Parathyroid adenoma (tissue), 2 donors: ENCODE data around the gene DOK7.

Experiments used
- H2AFZ ChIP-seq: fragments of 300-600 bp; sonication (generic); one replicate; pipeline ENCODE4 v1.7.0; 2017; ENCODE audit warnings: antibody characterized with exemption, mild to moderate bottlenecking
- H3K27ac ChIP-seq: fragments of 300-600 bp; sonication (generic); one replicate; pipeline ENCODE4 v1.7.0; 2017
- H3K27me3 ChIP-seq: fragments of 300-600 bp; sonication (generic); one replicate; pipeline ENCODE4 v1.7.0; 2017; ENCODE audit warnings: low read length; ENCODE audit not compliant: control insufficient read depth, insufficient read depth
- H3K36me3 ChIP-seq: fragments of 300-600 bp; sonication (generic); one replicate; pipeline ENCODE4 v1.7.0; 2017; ENCODE audit warnings: low read length; ENCODE audit not compliant: control insufficient read depth, insufficient read depth
- H3K4me1 ChIP-seq: fragments of 300-600 bp; sonication (generic); one replicate; pipeline ENCODE4 v1.7.0; 2017; ENCODE audit warnings: control low read depth
- H3K4me2 ChIP-seq: fragments of 300-600 bp; sonication (generic); one replicate; pipeline ENCODE4 v1.7.0; 2017; ENCODE audit warnings: low read length
- H3K4me3 ChIP-seq: fragments of 300-600 bp; sonication (generic); one replicate; pipeline ENCODE4 v1.7.0; 2017; ENCODE audit warnings: low read depth, low read length
- H3K79me2 ChIP-seq: fragments of 300-600 bp; sonication (generic); one replicate; pipeline ENCODE4 v1.7.0; 2017; ENCODE audit warnings: control low read depth
- H3K9ac ChIP-seq: fragments of 300-600 bp; sonication (generic); one replicate; pipeline ENCODE4 v1.7.0; 2017; ENCODE audit warnings: mild to moderate bottlenecking
- H3K9me3 ChIP-seq: fragments of 300-600 bp; sonication (generic); one replicate; pipeline ENCODE4 v1.7.0; 2017; ENCODE audit warnings: low read length; ENCODE audit not compliant: control insufficient read depth
- TF ChIP-seq, protein P1 (sequence below): fragments of 300-600 bp; sonication (generic); IDR thresholded peaks from one replicate; pipeline ENCODE4 v1.7.0; 2017; ENCODE audit warnings: antibody characterized with exemption, mild to moderate bottlenecking
- donor health status: primary hyperparathyroidism.

The DOK7 gene

GRCh38 chr4:3422808-3423297 lies 40.3 kb upstream of the DOK7 start:
- no peaks in the 10 kb centered on the region for H3K4me1 ChIP-seq
- no peak overlapping the region for H3K4me2 ChIP-seq

DNA sequence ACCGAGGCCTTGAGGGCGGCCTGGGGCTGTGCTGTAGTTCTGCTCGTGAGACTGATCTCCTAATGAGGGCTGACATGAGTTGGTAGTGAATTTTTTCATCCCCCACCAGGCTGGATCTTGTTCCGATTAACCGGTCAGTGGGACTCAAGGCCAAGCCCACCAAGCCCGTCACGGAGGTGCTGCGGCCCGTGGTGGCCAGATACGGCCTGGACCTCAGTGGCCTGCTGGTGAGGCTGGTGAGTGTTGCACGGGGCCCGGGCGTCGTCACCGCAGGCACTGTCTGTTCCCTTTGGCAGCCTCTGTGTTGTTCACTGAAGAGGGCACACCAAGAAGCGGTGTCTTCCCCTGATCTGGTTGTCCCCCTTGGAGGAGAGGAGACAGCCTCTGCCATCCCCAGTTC lies 39.7 kb upstream of the DOK7 start:
- Histone ChIP-seq H3K4me2 (no peak overlapping the region), H2AFZ (no peak overlapping the region), H3K9ac (no peak overlapping the region), H3K79me2 (no peaks in the 10 kb centered on the region), H3K27me3 (no peaks in the 10 kb centered on the region), H3K9me3 (no peaks in the 10 kb centered on the region), H3K36me3 (no peaks in the 10 kb centered on the region), H3K27ac (no peak overlapping the region), H3K4me3 (no peak overlapping the region), H3K4me1 (no peaks in the 10 kb centered on the region)
- TF ChIP-seq, protein P1, sequence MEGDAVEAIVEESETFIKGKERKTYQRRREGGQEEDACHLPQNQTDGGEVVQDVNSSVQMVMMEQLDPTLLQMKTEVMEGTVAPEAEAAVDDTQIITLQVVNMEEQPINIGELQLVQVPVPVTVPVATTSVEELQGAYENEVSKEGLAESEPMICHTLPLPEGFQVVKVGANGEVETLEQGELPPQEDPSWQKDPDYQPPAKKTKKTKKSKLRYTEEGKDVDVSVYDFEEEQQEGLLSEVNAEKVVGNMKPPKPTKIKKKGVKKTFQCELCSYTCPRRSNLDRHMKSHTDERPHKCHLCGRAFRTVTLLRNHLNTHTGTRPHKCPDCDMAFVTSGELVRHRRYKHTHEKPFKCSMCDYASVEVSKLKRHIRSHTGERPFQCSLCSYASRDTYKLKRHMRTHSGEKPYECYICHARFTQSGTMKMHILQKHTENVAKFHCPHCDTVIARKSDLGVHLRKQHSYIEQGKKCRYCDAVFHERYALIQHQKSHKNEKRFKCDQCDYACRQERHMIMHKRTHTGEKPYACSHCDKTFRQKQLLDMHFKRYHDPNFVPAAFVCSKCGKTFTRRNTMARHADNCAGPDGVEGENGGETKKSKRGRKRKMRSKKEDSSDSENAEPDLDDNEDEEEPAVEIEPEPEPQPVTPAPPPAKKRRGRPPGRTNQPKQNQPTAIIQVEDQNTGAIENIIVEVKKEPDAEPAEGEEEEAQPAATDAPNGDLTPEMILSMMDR, result no peak

More at GRCh38 chr4:3422808-3423297, 40.3 kb upstream of the DOK7 start:
- Histone ChIP-seq H3K9me3 (no peaks in the 10 kb centered on the region), H3K4me3 (no peak overlapping the region), H3K9ac (no peak overlapping the region), H2AFZ (no peak overlapping the region), H3K36me3 (no peaks in the 10 kb centered on the region), H3K27me3 (no peaks in the 10 kb centered on the region), H3K79me2 (no peaks in the 10 kb centered on the region), H3K27ac (no peak overlapping the region)
- TF ChIP-seq, protein P1, result no peak

GRCh38 chr4:3423952-3424351 lies 39.2 kb upstream of the DOK7 start:
- no peaks in the 10 kb centered on the region for H3K9me3 ChIP-seq
- H3K79me2 ChIP-seq, result no peaks in the 10 kb centered on the region
- no peak overlapping the region for H3K9ac ChIP-seq
- H3K27ac ChIP-seq, result no peak overlapping the region
- no peak overlapping the region for H3K4me3 ChIP-seq
- H3K36me3 ChIP-seq, result no peaks in the 10 kb centered on the region
- no peaks in the 10 kb centered on the region for H3K4me1 ChIP-seq
- TF ChIP-seq, protein P1, result no peak
- no peaks in the 10 kb centered on the region for H3K27me3 ChIP-seq
- H3K4me2 ChIP-seq, result no peak overlapping the region
- H2AFZ ChIP-seq, result no peak overlapping the region

- Histone ChIP-seq H3K79me2 (no peaks in the 10 kb centered on the region), H3K4me3 (no peak overlapping the region), H3K9me3 (no peaks in the 10 kb centered on the region), H3K27me3 (no peaks in the 10 kb centered on the region), H3K9ac (no peak overlapping the region), H3K4me2 (no peak overlapping the region), H2AFZ (no peak overlapping the region), H3K4me1 (no peaks in the 10 kb centered on the region), H3K36me3 (no peaks in the 10 kb centered on the region), H3K27ac (no peak overlapping the region)
- TF ChIP-seq, protein P1, result no peak
Measured at GRCh38 chr4:3424522-3425095, 38.5 kb upstream of the DOK7 start.
